Fibroblast of mammary gland (primary cell): Measurements from ENCODE around the gene TM2D1.

ENCODE experiments used
- DNase-seq: peaks from one replicate; pipeline ENCODE4 v3.0.0-alpha.2; 2010; ENCODE audit warnings: low read depth
- H3K4me3 ChIP-seq: 2 replicates; pipeline ENCODE4 v1.5.1; 2011; ENCODE audit warnings: low read depth, mild to moderate bottlenecking, low read length, moderate library complexity; ENCODE audit not compliant: control insufficient read depth
- TF ChIP-seq, protein P1 (sequence below): conservative IDR thresholded peaks from 2 replicates; pipeline ENCODE4 v1.5.1; 2011; ENCODE audit warnings: low read depth, low read length, inconsistent platforms; ENCODE audit not compliant: control insufficient read depth, insufficient read depth

Gene TM2D1

GRCh38 chr1:61670445-61670844 is 54.5 kb downstream of the TM2D1 start:
- no peak overlapping the region for H3K4me3 ChIP-seq
- TF ChIP-seq, protein P1, sequence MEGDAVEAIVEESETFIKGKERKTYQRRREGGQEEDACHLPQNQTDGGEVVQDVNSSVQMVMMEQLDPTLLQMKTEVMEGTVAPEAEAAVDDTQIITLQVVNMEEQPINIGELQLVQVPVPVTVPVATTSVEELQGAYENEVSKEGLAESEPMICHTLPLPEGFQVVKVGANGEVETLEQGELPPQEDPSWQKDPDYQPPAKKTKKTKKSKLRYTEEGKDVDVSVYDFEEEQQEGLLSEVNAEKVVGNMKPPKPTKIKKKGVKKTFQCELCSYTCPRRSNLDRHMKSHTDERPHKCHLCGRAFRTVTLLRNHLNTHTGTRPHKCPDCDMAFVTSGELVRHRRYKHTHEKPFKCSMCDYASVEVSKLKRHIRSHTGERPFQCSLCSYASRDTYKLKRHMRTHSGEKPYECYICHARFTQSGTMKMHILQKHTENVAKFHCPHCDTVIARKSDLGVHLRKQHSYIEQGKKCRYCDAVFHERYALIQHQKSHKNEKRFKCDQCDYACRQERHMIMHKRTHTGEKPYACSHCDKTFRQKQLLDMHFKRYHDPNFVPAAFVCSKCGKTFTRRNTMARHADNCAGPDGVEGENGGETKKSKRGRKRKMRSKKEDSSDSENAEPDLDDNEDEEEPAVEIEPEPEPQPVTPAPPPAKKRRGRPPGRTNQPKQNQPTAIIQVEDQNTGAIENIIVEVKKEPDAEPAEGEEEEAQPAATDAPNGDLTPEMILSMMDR: no peak
- no peak for DNase-seq

GRCh38 chr1:61670016-61670415 is 54.9 kb downstream of the TM2D1 start:
- TF ChIP-seq, protein P1: no peak
- no peak overlapping the region for H3K4me3 ChIP-seq
- peak; percentile 20 for DNase-seq

DNA sequence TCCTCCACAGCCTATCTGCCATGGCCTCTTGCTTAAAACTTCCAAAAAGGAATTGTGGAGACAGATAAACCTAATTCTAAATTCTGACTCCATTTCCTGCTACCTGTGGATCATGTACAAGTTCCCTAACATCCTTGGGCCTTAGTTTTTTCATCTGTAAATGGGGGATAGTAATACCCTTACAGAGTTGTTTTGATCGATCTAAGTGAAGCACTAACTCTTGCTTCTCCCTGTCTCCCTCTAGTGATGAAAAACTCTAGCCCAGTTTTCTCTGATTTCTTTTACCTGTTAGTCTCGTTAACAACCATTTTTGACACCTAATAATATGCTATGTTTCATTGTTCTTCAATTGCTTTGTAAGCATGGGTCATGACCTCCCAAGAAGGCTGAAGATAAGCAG is 65.9 kb downstream of the TM2D1 start:
- DNase-seq: no peak
- TF ChIP-seq, protein P1: peak; percentile 40
- H3K4me3 ChIP-seq: no peak overlapping the region

- TF ChIP-seq, protein P1: no peak
- DNase-seq: no peak
- H3K4me3 ChIP-seq: no peak overlapping the region
Observed at GRCh38 chr1:61655453-61655852, 69.5 kb downstream of the TM2D1 start.

GRCh38 chr1:61654067-61654466 is 70.9 kb downstream of the TM2D1 start:
- TF ChIP-seq, protein P1: no peak
- H3K4me3 ChIP-seq: no peak overlapping the region
- no peak for DNase-seq

DNA sequence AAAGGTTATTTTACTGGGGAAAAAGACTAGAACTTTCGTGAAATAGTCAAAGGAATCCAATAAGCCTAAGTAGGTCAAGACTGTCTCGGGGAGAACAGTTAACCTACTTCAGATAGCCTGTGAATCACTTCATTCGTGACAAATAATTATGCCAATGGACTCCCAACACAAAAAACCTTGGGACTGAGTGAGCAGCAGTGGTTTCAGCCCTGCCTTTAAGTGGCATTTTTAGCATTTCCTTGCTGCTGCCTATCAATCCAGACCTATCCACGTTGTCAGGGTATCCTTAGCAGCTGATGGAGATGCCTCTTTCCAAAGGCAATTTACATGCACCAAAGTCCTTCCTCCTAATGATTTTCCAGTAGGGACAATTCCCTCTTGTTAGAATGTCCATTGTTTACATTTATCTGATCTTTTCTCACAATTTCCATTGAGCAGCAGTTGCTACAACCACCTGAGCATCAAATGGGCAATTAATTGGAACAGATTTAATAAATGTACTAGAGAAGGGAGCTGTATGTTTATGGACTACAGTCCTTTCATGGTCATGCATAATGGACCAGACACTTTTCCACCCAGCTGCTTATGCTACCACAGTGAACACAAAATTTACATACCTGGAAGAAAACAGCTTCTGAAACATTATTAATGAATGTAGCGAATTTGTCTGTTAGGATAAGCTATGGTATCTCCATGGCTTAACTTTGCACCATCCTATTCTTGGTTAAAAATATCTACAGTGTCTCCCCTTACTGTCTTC is 75.8 kb downstream of the TM2D1 start:
- TF ChIP-seq, protein P1: no peak
- no peak overlapping the region for H3K4me3 ChIP-seq
- DNase-seq: no peak
